ENCODE results near the gene LRRC8C.

DNA sequence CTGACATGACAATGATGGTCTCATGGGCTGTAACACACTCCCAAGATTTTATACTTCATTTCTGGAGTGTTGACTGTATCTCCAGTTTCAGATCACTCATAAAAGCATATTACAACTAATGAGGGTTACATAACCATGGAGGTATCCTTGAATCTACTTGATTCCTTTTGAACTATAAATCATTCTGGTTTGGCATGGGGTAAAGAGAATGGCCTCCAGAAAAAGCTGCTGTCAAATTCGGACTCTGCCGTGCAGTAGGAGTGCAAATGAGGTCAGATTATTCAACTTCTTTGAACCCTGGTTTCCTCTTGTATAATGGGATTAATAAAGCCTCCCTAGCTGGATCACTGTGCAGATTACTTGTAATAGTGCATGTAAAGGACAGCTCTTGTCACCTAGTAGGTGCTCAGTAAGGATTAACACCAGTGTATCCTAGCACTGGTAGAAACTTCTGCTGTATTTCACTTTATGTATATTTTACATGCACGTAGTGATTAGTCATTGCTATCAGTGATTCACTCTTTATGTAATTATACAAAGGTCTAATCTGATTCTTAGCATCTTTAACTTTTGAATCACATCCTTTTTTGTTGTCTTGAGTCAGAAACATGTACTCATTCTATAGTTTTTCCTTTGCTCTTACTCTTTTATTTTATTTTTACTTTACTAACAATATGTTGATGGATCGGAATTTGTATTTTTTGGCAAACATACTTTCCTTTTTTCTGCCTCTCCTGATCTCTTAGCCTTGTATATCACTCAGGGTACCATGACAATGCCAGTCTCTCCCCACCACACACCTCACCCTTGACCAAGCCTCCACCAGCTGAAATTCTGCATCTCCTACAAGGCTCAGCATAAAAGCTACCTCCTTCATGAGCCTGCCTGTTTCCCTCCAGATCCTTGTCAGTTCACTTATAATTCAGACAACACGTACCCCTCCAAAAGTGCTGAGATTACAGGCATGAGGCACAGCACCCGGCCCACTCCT, 3.2 kb downstream of the LRRC8C start:
- TF ChIP-seq EZH2 (IDR thresholded peaks at IDR 0.05; ENCODE audit: insufficient read depth, poor library complexity, severe bottlenecking) = no peak
- TF ChIP-seq EZH2phosphoT487 (IDR thresholded peaks at IDR 0.05; ENCODE audit: insufficient read depth, low read depth) = no peak
